GM12864 (cell line): ENCODE results near the gene SELPLG.

Experiments
- DNase-seq: peaks from one replicate; pipeline ENCODE4 v3.0.0-alpha.2; 2011; ENCODE audit warnings: low read depth
- H3K4me3 ChIP-seq: 2 replicates; pipeline ENCODE4 v1.5.1; 2011; ENCODE audit warnings: mild to moderate bottlenecking, low read depth, low read length, control low read depth
- CTCF ChIP-seq: IDR thresholded peaks from 2 replicates; pipeline ENCODE4 v1.5.1; 2011; ENCODE audit warnings: low read depth, mild to moderate bottlenecking, moderate library complexity, low read length, control low read depth, inconsistent platforms; ENCODE audit errors: missing control alignments

The SELPLG gene

GRCh38 chr12:108605690-108606406 lies 27.8 kb downstream of the SELPLG start:
- H3K4me3 ChIP-seq = no peak overlapping the region
- no peak for DNase-seq
- no peak for TF ChIP-seq CTCF

GRCh38 chr12:108605000-108605689 lies 28.5 kb downstream of the SELPLG start:
- H3K4me3 ChIP-seq = no peak overlapping the region
- no peak for DNase-seq
- TF ChIP-seq CTCF = no peak

GRCh38 chr12:108604208-108604941 lies 29.3 kb downstream of the SELPLG start:
- no peak for TF ChIP-seq CTCF
- DNase-seq = no peak
- no peak overlapping the region for H3K4me3 ChIP-seq

- DNase-seq = no peak
- no peak for TF ChIP-seq CTCF
- H3K4me3 ChIP-seq = no peak overlapping the region
These were observed 30.0 kb downstream of the SELPLG start for GRCh38 chr12:108603743-108604142.

- H3K4me3 ChIP-seq = no peak overlapping the region
- DNase-seq = no peak
- TF ChIP-seq CTCF = no peak
These were observed 30.6 kb downstream of the SELPLG start for GRCh38 chr12:108602976-108603704.

GRCh38 chr12:108602209-108602705 lies 31.4 kb downstream of the SELPLG start:
- no peak for DNase-seq
- no peak overlapping the region for H3K4me3 ChIP-seq
- no peak for TF ChIP-seq CTCF
